HepG2 (cell line): ENCODE results near the gene ERF. TPM values are rescaled to one million over a fixed set of nuclear protein-coding genes. Genes with fewer than 3 reads are reported as not detected.
A peak's percentile ranks its signal among the peaks of the same experiment; 100 is the strongest.

Source experiments
- ATF5 ChIP-seq: sonication (generic); formaldehyde crosslinking; IDR thresholded peaks from 2 replicates; pipeline ENCODE4 v1.4.0; 2020; ENCODE audit warnings: mild to moderate bottlenecking, low read depth, missing genetic modification reagents
- CEBPG ChIP-seq: IDR thresholded peaks from 2 replicates; pipeline ENCODE4 v1.6.1; 2016
- CSRNP1 ChIP-seq: sonication (generic); formaldehyde crosslinking; IDR thresholded peaks from 2 replicates; pipeline ENCODE4 v1.8.1; 2023; ENCODE audit warnings: mild to moderate bottlenecking, missing genetic modification reagents
- ETS1 ChIP-seq: sonication (generic); formaldehyde crosslinking; IDR thresholded peaks from 2 replicates; pipeline ENCODE4 v1.4.0; 2020; ENCODE audit warnings: missing genetic modification reagents
- FOSL2 ChIP-seq: sonication (generic); formaldehyde crosslinking; IDR thresholded peaks from 2 replicates; pipeline ENCODE4 v1.4.0; 2020; ENCODE audit warnings: missing genetic modification reagents
- FOXA1 ChIP-seq, 2 experiments: fragments of 450-650 bp in 1 of 2; sonication (generic) in 1 of 2; formaldehyde crosslinking in 1 of 2; IDR thresholded peaks; 2 replicates each; pipeline versions ENCODE4 v1.4.0 to v1.6.1; 2016 to 2020; ENCODE audit warnings: missing genetic modification reagents in 1 of 2
- KAT2B ChIP-seq: fragments of 150-350 bp; IDR thresholded peaks from 2 replicates; pipeline ENCODE4 v1.6.1; 2014; ENCODE audit warnings: low read depth, low read length, borderline replicate concordance
- MLX ChIP-seq: IDR thresholded peaks from 2 replicates; pipeline ENCODE4 v1.6.1; 2016
- MXD3 ChIP-seq: IDR thresholded peaks from 2 replicates; pipeline ENCODE4 v1.6.1; 2016; ENCODE audit warnings: mild to moderate bottlenecking, missing biosample characterization, missing genetic modification reagents
- TFE3 ChIP-seq: IDR thresholded peaks from 2 replicates; pipeline ENCODE4 v1.6.1; 2016
- ZBTB42 ChIP-seq: sonication (generic); formaldehyde crosslinking; IDR thresholded peaks from 2 replicates; pipeline ENCODE4 v1.5.0; 2020; ENCODE audit warnings: mild to moderate bottlenecking, missing genetic modification reagents
- ZNF160 ChIP-seq: sonication (generic); formaldehyde crosslinking; IDR thresholded peaks from 2 replicates; pipeline ENCODE4 v1.8.0; 2022; ENCODE audit warnings: mild to moderate bottlenecking, inconsistent platforms, missing genetic modification reagents
- ZNF264 ChIP-seq: sonication (generic); formaldehyde crosslinking; IDR thresholded peaks from 2 replicates; pipeline ENCODE4 v1.4.0; 2020; ENCODE audit warnings: missing genetic modification reagents
- ZNF501 ChIP-seq: sonication (generic); formaldehyde crosslinking; IDR thresholded peaks from 2 replicates; pipeline ENCODE4 v1.5.1; 2020; ENCODE audit warnings: mild to moderate bottlenecking, moderate library complexity, missing genetic modification reagents
- ZNF570 ChIP-seq: sonication (generic); formaldehyde crosslinking; IDR thresholded peaks from 2 replicates; pipeline ENCODE4 v1.4.0; 2020; ENCODE audit warnings: mild to moderate bottlenecking, missing genetic modification reagents, borderline replicate concordance
- ZNF639 ChIP-seq: conservative IDR thresholded peaks from 2 replicates; pipeline ENCODE4 v1.6.1; 2018; ENCODE audit warnings: missing genetic modification reagents
- ZNF652 ChIP-seq: IDR thresholded peaks from 2 replicates; pipeline ENCODE4 v1.6.1; 2016; ENCODE audit warnings: low read depth, borderline replicate concordance
- ZNF777 ChIP-seq: sonication (generic); formaldehyde crosslinking; IDR thresholded peaks from 2 replicates; pipeline ENCODE4 v1.4.0; 2020; ENCODE audit warnings: missing genetic modification reagents
- polyA plus RNA-seq, 8 experiments: library from polyadenylated mRNA; depleted of rRNA in 3 of 8; stranded (reverse) in 7 of 8; unstranded in 1 of 8; fragments of >200 nt; fragmentation: Illumina TruSeq in 4 of 8; extraction: Trizol in 4 of 8; gene quantifications; 2 replicates each; pipeline versions ENCODE4 v1.2.1 to v1.2.3, GENCODE V29; 2011 to 2016; ENCODE audit warnings: low read depth in 4 of 8, missing spikeins in 1 of 8, mixed read lengths in 1 of 8; ENCODE audit not compliant: insufficient read depth in 1 of 8
- total RNA-seq, 5 experiments: library from RNA; depleted of rRNA; stranded (reverse); fragments of >200 nt; fragmentation: Illumina TruSeq; extraction: Trizol; gene quantifications; 2 replicates each; pipeline ENCODE4 v1.2.3, GENCODE V29; 2016; ENCODE audit warnings: low read depth in 1 of 5

ERF gene
- total and polyA plus RNA-seq, 2 of the 13 experiments (the other 11 are each of a cell fraction or from before 2014, with no cell fraction given) = 67.1 to 69.9 TPM

GRCh38 chr19:42283188-42284065, 28.5 kb upstream of the ERF start (continued):
- TF ChIP-seq FOSL2 = peak; percentile 35; the same call in 1 of the 2 replicates
- no peak for TF ChIP-seq KAT2B
- 0 out of 2 replicates have a peak, but pooled peaks have one; percentile 47 for TF ChIP-seq ZNF570
- TF ChIP-seq CSRNP1 = no peak
- no peak for TF ChIP-seq ZNF652
- TF ChIP-seq CEBPG (CRISPR knock-in tag) = no peak
- TF ChIP-seq MXD3 = 0 out of 2 replicates have a peak, but pooled peaks have one; percentile 42
- TF ChIP-seq MLX (CRISPR knock-in tag) = no peak
- no peak for TF ChIP-seq FOXA1 (IDR thresholded peaks at IDR 0.05)
- TF ChIP-seq FOXA1 (CRISPR knock-in tag; IDR thresholded peaks at IDR 0.05) = no peak
- no peak for TF ChIP-seq ZBTB42
- 0 out of 2 replicates have a peak, but pooled peaks have one; percentile 47 for TF ChIP-seq ATF5 (CRISPR knock-in tag)
- TF ChIP-seq ZNF639 (CRISPR knock-in tag) = no peak
- TF ChIP-seq ZNF777 = no peak
- no peak for TF ChIP-seq ZNF264
- TF ChIP-seq TFE3 = no peak
- no peak for TF ChIP-seq ETS1
- no peak for TF ChIP-seq ZNF501 (CRISPR knock-in tag)
- no peak for TF ChIP-seq ZNF160 (CRISPR knock-in tag)
